Cardiac fibroblast (primary cell): ENCODE data around the gene DIS3L2.

Experiments
- DNase-seq, 2 donors: peaks; one replicate each; pipeline versions ENCODE4 v3.0.0 to v3.0.0-alpha.2; 2010; ENCODE audit warnings: low read depth in 2 of 2
- H3K4me3 ChIP-seq, 2 donors: replicated peaks in 1 of 2; 1 replicate in 1 of 2; 2 replicates in 1 of 2; pipeline ENCODE4 v1.5.1; 2011; ENCODE audit warnings: low read depth in 2 of 2, low read length in 2 of 2, mild to moderate bottlenecking in 2 of 2, moderate library complexity in 1 of 2
- TF ChIP-seq, protein P1 (sequence below): IDR thresholded peaks from one replicate; pipeline ENCODE4 v1.5.1; 2011; ENCODE audit warnings: low read depth, mild to moderate bottlenecking, low read length, inconsistent platforms

DIS3L2 gene

DNA sequence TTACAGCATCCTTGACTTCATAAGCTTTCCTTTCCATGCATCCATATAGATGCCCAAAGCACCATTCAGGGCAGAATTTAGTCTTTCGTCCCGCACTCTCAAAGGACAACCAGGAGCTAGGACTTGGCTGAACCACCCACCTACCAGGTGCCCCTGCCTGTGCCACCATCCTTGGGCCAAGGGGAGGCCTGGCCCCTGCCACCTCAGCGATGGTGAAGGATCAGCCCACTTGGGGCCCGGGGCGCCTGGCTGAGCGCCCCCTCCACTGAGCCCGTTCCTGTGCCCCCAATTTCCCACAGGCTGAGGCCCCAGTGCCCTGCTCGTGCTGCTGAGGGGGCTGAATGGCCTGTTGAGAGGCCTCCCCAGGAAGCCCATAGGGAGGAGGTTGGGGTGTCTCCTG is 383.7 kb downstream of the DIS3L2 start:
- TF ChIP-seq, protein P1, sequence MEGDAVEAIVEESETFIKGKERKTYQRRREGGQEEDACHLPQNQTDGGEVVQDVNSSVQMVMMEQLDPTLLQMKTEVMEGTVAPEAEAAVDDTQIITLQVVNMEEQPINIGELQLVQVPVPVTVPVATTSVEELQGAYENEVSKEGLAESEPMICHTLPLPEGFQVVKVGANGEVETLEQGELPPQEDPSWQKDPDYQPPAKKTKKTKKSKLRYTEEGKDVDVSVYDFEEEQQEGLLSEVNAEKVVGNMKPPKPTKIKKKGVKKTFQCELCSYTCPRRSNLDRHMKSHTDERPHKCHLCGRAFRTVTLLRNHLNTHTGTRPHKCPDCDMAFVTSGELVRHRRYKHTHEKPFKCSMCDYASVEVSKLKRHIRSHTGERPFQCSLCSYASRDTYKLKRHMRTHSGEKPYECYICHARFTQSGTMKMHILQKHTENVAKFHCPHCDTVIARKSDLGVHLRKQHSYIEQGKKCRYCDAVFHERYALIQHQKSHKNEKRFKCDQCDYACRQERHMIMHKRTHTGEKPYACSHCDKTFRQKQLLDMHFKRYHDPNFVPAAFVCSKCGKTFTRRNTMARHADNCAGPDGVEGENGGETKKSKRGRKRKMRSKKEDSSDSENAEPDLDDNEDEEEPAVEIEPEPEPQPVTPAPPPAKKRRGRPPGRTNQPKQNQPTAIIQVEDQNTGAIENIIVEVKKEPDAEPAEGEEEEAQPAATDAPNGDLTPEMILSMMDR: no peak
- no peak overlapping the region for H3K4me3 ChIP-seq
- DNase-seq: no peak

- TF ChIP-seq, protein P1: no peak
- H3K4me3 ChIP-seq: no peak overlapping the region
- no peak for DNase-seq
Observed at GRCh38 chr2:232347369-232347768, 385.9 kb downstream of the DIS3L2 start.

DNA sequence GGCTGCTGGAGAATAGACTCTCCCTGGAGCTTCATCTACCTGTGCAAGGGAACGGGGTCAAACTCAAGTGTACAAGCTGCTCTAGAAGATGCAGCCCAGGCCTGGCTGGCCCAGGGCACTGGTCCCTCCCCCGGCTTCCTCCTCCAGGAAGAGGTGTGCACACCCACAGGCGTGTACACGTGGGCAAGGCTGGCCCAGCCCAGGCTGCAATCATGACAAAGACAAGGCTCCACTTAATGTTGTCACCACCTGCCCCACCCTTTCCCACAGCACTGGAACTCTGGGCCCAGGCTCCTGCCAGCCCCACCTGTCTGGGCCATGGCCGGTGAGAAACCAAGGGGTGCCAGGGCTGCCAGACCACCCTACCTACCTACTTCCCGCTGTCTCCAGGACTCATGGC is 387.4 kb downstream of the DIS3L2 start:
- DNase-seq: no peak
- TF ChIP-seq, protein P1: no peak
- no peak overlapping the region for H3K4me3 ChIP-seq

- TF ChIP-seq, protein P1: no peak
- no peak overlapping the region for H3K4me3 ChIP-seq
- DNase-seq: no peak
Observed at GRCh38 chr2:232349546-232349945, 388.0 kb downstream of the DIS3L2 start.

DNA sequence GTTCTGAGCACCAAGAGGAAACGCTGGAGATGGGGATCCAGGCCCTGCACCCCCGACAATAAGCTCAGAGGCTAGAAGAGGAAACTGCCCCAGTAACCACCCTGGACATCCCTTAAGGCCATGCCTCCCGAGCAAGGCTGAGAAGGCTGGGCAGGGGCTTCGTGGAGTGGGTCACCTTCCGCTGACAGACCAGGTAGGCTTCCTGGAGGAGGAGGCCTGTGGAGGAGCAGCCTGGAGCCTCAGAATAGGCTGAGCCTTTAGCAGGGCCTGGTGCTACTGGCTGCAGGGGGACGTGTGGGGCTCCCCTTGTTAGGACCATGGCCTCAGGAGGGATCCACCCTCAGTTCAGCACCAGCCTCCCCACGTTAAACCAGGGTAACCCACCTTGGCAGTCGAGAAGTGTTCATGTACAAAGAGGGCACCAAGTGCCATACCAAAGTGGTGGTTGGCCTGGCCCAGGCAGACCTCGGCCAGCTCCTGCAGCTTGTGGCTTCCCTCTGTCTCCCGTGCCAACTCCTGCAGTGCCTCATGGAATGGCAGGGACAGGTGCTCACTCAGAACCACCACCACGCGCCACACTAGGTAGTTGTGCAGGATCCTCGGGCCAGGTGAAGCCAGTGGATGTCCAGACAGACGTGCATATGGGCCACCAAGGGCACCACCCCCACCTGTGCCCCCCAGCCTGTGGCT is 388.6 kb downstream of the DIS3L2 start:
- TF ChIP-seq, protein P1: no peak
- DNase-seq: no peak
- H3K4me3 ChIP-seq: no peak overlapping the region

DNA sequence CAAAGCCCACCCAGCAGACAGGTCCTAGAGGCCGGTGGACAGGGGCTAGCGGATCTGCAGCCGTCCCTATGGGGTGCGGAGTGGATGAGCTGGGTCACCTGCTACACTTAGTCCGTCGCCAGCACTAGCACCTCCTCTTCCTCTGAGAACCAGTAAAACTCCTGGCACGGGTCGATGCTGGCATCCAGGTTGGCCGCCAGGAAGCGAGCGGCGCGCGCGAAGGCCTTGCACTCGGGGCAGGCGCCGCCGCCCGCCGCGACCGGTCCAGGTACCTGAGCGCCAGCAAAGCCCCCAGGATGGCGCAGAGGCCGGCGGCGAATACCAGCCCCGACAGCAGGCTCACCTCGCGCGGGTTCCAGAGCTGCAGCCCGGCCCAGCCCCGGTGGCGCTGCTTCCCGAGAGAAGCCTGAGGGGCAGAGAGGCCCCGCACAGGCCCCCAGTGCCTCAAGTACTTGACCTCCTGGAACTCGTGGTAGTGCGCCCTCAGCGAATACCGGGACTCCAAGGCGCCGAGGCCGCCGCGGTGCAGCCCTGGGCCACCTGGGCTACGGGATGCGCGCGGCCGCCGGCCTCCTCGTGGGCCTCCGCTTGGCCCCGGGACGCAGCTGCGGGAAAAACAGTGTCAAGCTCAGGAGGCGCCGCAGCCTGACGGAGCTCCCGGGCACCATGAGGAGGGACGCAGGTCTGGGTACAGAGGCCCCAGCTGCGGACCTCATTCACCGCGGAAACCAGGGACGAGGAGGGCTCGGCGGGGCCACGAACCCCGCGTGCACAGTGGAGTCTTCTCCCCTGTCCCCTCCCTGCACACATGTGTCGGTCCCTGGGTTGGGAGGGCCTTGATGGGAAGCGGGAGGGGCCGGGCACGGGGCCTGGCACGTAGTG is 389.5 kb downstream of the DIS3L2 start:
- no peak for DNase-seq
- TF ChIP-seq, protein P1: no peak
- no peak overlapping the region for H3K4me3 ChIP-seq
